HuH-7.5 (cell line): Measurements from ENCODE around the gene RNASET2.

ENCODE experiments used
- DNase-seq: peaks from one replicate; pipeline ENCODE4 v3.0.0; 2011; ENCODE audit warnings: low spot score

The RNASET2 gene

DNA sequence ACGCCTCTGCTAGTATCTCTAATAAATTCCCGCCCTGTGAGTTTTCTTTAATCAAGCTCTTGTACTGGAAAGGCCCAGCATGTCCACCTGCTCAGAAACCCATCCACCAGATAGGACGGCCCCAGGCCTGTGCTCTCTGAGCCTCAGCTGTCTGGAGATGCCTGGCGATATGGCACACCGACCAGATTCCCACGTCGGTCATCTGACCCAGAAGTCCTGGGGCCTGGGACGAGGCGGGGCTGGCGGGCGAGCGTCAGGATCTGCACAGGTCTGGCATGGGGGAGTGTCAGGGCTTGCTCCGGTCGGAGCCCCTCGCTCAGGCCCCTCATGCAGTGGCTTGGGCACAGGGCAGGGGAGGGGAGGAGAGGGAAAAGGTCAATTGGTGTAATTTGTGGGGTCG, 10.2 kb downstream of the RNASET2 start:
- no peak for DNase-seq

DNA sequence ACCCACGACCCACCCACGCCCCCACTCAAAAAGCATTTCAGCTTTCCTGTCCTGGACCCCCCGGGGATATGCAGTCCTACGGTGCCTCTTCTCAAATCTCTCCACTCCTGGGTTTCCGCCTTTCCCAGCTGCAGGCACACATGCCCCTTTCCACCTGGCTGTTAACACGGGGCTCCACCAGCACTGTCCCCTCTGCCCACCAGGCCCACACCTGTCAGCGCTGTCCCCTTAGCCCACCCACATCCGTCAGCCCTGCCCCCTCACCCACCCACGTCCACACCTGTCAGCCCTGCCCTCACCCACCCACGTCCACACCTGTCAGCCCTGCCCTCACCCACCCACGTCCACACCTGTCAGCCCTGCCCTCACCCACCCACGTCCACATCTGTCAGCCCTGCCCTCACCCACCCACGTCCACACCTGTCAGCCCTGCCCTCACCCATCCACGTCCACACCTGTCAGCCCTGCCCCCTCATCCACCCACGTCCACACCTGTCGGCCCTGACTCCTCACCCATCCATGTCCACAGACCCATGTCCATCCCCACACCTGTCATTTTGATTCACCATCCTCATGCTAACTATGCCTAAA, 11.6 kb downstream of the RNASET2 start:
- no peak for DNase-seq

DNA sequence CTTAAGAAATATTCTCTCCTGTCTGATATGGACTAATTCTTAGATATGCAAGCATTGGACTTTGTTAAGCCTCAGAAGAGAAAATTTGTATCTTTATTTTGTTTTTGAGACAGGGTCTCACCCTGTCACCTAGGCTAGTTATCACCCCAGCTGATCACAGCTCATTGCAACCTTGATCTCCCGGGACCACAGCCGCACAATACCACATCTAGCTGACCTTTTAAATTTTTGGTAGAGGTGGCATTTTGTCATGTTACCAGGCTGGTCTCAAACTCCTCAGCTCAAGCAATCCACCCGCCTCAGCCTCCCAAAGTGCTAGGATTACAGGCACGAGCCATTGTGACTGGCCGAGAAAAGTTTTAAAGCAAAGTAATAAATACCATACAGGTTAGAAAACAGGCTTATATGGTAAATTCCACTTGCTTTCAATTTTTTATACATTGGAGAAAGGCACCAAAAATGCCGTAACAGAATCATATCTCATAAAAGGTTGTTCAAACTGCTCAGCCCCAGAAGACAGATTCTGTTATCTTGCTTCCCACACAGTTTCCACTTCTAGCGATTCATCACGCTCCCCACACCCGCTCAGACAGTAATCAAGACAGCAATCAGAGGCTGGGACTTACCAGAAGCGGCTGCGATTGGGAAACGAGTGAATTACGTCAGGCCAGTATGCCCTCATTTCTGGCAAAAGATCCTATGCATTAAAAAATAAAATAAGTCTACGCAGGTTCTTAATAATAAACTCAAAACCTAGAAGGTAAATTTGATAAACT, 13.8 kb downstream of the RNASET2 start:
- no peak for DNase-seq

DNA sequence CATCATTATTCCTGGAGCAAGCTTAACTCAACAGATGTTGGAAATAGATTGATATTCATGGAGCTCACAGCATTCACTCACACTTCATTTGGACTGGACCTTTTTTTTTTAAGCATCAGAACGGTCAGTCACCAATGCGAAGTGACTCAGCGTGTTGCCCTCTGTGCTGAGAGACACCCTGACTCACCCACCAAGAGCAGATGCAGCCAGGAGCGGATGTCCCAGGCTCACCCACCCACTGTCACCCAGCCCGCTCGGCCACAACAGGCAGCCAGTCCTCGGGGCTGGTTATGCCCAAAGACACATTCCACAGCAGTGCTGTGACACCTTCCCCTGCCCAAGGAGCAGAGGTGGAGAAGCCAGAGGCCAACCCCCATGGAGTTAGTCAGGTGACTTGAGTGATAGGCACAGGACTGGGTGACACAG, 15.7 kb downstream of the RNASET2 start:
- DNase-seq = no peak

DNA sequence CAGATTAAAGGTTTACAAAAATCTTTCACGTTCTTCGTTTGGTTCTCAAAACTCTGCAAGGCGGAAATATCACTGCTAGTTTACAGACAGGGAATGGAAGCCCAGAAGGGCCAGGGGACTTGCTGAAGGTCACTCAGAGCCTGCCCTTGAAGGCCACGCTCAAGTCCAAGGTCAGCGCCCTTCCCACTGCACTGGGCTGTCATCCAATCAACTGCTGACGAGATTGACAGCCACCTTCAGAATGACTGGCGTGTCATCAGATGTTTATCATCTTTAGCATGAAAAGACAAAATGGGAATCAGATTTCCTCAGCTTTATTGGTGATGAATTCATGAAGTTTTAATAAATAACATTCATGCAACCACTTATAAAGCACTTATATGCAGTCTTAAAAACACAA, 16.5 kb downstream of the RNASET2 start:
- DNase-seq = no peak

DNA sequence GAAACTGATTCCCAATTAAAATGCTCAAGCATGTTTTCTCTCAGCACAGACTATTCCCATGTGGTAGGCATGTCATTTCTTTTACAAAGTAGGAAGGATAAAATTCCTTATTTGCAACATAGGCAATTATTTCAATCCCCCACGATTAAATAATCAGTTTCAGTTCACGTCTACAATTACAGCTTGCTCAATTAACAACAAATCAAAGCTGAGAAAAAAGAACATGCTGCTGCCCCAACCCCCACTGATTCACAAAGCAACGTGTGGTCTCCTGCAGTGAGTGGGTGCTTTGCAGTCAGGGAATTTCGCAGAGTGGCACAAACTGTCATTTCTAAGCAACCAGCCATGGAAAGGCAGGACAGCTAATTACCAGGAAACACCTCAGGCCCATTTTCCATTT, 17.0 kb downstream of the RNASET2 start:
- DNase-seq = no peak

DNA sequence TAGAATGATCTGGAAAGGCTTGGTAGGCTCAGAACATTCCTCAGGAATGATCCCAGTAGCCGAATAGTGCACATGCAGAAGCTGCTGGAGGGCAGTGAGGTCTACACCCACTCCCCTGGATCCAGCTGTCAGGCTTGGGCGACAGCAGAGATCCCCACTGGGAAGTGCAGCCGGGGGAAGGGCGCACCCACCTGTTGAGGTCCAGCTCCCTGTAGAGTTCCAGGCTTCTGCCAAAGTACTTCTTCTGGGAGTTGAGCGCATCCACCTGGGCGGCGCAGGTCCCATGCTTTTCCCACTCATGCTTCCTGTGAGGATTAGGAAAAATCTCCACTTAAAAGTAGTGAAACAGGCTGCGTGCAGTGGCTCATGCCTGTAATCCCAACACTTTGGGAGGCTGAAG, 17.6 kb downstream of the RNASET2 start:
- no peak for DNase-seq

DNA sequence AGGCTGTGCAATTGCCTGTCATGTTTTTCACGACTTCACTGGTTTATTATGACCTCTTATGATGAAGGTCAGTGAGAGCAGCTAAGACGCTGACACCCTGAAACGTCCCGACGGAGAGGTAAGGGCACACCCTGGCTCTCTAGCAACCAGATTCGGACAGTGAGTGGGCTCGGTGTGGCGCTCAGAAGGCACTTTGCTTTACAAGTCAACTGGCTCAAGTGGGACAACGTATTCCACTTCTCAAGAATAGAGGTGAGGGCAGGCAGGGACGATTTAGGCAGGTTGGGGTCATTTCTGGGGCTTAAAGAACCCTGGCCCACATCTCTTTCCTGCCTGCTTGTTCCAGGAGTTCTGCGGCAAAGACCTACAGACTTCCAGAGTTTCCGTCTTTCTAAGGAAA, 18.2 kb downstream of the RNASET2 start:
- no peak for DNase-seq

DNA sequence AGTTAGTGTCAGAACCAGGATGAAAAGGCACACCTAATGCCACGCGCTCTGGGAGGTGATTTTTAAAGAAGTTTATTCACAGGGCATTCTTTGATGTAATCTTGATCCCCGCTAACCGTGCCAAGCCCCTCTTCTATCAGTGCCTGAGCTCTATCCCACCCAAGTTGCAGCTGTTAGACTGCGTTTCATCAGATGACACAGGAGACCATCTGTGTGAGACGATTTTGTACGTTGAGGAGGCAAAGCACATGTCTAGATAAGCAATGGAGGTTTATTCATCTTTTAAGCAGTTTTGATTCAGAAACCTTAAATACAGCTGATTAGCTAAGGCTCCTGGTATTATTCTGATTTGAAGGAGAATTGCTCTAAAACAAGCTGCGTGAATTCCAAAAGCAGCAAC, 18.6 kb downstream of the RNASET2 start:
- DNase-seq = no peak

DNA sequence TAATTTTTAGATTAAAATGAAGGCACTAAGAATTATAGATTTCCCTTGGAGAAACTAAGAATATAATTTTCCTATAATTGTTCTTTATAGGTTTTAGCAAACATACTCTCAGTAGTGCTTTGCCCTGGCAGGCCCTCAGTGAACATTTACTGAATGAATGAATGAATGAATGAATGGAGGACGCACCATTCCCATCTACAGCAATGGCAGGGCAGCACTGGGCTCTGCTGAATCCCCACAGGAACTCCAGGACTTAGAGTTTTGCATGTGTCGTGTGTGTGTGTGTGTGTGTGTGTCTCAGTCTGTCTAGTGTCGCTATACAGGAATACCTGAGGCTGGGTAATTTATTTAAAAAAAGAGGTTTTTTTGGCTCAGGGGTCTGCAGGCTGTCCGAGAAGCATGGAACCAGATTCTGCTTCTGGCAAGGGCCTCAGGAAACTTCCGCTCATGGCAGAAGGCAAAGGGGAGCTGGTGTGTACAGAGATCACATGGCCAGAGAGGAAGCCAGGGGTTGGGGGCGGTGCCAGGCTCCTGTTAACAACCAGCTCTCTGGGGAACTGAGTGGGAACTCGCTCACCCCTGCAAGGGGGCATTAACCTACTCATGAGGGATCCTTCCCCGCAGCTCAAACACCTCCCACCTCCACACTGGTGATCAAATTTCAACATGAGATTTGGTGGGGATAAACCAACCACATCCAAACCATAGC, 20.1 kb downstream of the RNASET2 start:
- DNase-seq = no peak

DNA sequence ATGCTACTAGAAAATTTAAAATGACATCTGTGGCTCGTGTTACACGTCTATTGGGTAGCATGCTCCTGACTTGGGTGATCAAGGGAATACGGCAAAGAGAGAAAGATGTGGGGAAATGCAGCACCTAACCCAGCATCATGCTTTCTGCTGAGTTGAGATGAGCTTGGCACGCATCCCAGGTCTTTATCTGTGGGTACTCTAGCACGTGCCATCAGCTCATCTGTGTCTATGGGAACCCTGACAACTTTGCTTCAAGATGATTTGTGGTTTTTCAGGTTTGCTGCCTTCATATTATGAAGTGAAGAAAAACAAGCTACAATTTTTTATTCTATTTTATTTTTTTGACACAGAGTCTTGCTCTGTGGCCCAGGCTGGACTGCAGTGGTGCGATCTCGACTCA, 21.0 kb downstream of the RNASET2 start:
- DNase-seq = no peak

DNA sequence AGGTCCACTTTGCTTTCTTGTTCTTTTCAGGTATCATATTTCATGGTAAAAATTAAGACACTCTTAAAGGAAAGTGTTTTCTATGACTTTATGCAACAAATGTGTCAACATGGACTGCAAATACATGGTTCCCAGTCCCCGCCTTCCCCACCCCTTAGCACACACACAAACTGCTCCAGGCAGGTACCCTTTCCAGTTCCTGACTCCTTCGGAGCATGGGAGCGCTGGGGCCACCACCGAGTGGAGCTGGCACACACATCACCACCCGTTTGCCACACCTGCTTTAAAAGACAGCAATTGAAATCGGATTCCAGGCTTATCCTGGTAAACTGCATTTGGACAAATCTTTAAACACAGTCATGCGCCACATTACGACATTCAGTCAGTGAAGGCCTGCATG, 22.2 kb downstream of the RNASET2 start:
- no peak for DNase-seq

DNA sequence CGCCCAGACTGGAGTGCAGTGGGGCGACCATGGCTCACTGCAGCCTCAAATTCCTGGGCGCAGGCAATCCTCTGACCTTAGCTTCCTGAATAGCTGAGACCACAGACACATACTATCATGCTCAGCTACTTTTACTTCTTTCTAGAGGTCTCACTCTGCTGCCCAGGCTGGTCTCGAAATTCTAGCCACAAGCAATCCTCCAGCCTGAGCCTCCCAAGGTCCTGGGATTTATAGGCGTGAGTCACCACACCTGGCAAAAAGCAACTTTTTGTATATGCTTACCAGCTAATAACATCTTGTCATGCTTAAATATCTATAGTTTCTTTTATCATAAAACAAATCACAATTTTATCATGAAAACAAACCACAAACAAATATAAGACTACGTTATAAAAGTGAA, 23.0 kb downstream of the RNASET2 start:
- no peak for DNase-seq

DNA sequence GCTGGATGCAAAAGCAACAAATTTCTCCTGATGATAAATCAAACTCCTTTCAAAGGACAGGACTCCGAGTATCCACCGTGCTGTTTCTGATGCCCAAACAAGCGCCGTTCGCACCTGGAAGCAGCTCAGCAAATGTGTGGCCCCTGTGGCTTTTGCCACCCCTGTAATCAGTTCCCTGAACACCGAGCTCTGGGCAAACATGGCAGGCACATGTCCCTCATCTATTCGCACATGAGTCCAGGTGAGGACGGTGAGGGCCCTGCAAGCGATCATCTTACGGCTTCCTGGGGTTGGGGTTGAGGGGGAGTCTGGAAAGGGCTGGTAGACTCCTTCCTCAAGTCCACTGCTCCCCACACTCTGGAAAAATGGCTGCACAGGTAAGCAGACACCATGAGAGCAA, 23.7 kb downstream of the RNASET2 start:
- no peak for DNase-seq

DNA sequence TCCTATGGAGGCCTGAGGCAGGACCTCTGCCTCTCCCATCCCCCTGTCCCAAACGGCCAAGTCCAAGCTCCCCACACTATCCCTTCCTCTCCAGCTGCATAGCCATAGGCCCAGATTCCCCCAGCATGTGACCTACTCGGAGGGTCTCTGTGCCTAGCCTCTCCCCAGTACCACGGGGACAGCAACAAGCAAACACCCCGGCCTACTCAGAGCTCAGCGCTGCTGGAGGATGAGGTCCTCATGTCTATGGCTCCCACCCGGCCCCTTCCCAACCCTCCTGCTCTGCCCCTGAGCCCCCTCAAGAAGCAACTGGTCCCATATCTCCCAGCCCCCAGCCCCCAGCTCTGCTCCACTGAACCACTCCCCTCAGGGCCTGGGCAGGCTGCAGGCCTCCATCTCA, 24.2 kb downstream of the RNASET2 start:
- DNase-seq = no peak

DNA sequence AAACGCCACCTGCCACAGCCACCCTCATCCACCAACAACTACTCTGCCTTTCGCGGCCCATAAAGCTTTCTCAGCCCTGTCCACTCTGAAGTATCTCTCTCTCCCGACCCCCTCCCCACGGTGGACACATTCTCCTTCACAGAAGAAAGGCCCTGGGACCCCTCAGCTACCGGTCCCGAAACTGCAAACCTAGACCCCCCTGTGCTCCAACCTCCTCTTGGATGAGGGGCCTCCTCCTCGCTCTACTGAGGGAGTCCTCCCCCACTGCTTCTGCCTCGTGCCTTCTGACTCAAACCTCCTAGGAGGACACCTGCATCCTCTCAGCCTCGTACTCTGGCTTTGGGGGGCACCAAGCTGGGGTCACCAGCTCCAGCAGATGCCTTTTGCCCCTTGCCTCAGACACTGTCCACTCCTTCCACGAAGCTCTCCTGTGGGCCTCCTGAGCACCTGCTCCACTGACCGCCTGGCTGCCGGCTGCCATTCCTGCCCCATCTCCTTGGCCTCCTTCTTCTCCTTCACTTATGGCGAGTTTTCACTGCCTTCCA, 24.9 kb downstream of the RNASET2 start:
- DNase-seq = no peak

DNA sequence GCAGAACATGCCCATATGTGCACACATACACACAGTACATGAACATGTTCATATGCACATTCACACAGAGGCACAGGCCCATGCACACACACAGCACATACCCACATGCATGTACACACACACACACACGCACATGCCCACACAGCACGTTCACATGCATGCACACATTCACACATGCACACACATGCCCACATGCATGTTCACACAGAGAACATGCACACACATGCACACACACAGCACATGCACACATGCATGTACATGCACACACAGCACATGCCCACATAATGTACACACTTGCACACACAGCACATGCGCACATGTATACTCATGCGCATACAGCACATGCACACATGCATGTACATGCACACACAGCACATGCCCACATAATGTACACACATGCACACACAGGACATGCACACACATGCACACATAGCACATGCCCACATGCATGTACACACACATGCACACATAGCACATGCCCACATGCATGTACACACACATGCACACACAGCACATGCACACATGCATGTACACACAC, 25.9 kb downstream of the RNASET2 start:
- no peak for DNase-seq

DNA sequence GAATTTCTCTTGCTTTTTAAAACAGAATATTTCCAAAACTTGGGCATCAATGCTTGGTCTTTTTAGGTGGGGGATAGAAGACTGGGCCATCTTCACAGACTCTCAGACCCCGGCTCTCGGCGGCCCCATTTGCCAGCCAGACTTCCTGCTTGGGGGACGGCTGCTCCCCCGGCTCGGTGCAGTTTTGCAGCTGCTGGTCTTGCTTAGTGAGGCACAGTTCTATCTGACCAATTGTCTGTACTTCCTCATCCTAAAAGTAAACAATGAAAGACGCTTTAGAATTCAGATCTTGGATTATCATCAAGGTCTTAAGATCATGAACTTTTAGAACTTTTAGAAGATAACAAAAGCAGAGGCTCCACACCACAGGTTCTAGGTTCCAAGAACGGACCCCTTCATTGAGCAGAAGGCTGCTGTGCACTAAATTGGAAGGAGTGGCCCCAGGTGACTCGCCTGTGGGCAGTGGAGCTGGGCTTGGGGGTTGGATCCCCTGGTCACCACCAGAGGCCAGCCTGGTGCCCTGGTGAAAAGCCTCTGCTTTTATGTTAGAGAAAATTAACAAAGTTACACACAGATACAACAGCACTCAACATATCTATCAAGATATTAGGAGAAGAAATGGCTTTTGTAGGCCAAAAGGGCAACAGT, 26.7 kb downstream of the RNASET2 start:
- DNase-seq = no peak

DNA sequence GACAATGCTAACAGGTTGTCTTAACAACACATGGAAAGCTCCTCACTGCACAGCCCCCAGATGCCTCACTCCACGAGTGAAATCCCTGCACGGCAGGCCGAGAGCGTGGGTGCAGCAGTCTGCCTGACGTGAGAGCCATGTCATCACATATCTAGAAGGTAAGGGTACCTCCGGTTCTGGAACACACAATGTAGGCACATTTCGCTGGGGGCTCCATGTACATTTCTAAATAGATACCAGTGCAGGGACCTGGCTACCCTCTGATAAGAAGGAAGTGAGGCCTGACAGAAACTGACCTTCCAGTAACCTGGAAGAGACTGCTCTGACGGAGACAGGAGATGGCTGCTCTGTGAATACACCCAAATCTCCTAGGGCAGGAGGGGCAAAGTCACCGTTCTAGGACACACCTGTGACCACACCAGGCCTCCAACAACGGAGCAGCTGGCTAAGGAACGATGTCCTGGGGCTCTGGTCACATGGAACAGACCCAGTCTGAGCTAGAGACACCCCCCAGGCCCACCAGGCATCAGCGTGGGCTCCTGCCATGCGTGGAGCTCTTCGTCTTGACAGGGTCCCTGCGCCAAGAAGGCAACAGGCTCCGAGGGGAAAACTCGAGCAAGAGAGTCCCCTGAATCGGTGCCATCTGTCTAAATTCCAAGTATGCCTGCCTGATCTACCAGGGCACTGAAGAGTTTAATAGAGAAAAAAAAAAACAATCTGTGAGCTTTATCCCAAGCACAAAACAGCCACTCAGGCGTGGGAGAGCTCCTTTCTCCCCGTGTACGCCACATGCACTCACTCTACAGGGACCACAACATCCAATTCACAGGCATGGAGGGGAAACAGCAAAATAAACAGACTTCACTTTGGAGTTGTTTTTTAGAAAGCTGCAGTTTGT, 27.5 kb downstream of the RNASET2 start:
- DNase-seq = no peak

DNA sequence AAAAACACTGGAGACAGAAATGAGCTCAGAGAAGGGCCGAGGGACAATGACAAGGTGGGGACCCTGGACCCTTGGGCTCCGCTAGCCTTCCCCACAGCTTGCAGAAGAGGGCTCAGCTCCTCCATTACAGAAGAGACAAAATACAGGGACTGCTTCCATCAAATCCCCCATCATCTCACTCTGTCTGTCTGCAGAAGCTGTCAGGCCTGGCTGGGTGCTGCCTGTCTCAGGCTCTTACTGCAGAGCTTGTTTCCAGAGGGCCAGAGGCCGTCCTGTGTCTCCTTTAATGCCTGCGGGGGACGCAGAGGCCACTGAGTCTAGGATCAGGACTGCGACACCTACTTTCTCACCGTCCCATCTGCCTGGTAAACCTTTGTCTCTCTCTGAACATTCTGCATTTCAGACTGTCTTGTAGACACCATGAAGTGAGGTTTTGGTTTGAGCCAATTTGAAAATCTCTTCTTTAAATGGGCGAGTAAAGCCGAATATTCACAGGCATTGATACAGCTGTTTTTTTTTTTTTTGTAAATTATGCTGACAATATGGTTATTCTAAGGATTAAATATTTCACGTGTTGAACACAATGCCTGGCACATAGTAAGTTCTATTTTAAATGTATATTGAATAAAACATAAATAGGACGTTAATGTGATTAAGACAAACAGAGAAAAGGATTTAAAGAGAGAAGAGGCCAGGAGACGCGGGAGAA, 28.3 kb downstream of the RNASET2 start:
- DNase-seq = no peak
